ENCODE data around the gene SOX6. TPM values are rescaled to one million over a fixed set of nuclear protein-coding genes. Genes with fewer than 3 reads are reported as not detected.

Gene SOX6
- total RNA-seq, 1 experiment from 2014 or later, result 0.21 TPM

DNA sequence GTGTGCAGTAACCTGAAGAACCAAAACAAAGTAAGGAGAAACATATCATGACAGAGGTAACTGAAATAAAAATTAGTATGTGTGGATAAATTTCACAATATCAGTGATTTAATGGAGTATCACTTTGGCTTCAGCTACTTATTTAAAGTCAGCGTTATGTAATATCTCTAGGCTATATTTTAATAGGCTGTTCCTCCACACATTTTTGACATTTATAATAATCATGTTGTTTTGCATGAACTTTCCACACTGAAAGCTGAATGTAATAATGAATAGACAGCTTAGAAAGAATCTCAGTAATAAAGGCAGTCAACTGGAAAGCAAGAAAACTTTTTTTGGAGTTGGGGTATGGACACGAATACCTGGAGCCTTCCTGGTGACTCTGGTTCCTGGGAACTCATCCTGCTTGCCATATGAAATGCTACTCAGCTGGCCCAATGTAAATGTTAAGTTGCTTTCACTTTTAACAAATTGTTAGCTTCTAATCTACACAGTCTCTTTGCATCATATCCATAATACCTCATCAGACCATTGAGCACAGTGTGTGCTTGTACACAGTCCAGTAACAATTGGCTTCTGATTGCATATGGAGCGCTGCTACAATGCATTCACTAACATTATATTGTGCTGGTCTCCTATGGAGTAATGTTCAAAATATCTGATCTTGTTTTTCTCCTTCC lies 257.7 kb downstream of the SOX6 start:
- CTCF ChIA-PET, result no interaction called here
- intact Hi-C loops (cut with micrococcal nuclease; ENCODE audit: unreplicated experiment), result no loop called here
- no TSS peak for BruUV-seq (replicated peaks)
- no peaks in the 10 kb centered on the region for H3K36me3 ChIP-seq (ENCODE audit: control insufficient read depth, insufficient read depth, low read length)
- ATAC-seq (no peak), DNase-seq (ENCODE audit: low read depth, low spot score) (no peak)
- TF ChIP-seq SIN3A (IDR thresholded peaks at IDR 0.05; ENCODE audit: borderline replicate concordance, insufficient read depth, low read depth, low read length) (no peak), POLR2AphosphoS5 (IDR thresholded peaks at IDR 0.05; ENCODE audit: low read depth, low read length) (no peak), TCF7L2 (IDR thresholded peaks at IDR 0.05; ENCODE audit: low read depth, low read length) (no peak)
- TF ChIP-seq, protein P1, sequence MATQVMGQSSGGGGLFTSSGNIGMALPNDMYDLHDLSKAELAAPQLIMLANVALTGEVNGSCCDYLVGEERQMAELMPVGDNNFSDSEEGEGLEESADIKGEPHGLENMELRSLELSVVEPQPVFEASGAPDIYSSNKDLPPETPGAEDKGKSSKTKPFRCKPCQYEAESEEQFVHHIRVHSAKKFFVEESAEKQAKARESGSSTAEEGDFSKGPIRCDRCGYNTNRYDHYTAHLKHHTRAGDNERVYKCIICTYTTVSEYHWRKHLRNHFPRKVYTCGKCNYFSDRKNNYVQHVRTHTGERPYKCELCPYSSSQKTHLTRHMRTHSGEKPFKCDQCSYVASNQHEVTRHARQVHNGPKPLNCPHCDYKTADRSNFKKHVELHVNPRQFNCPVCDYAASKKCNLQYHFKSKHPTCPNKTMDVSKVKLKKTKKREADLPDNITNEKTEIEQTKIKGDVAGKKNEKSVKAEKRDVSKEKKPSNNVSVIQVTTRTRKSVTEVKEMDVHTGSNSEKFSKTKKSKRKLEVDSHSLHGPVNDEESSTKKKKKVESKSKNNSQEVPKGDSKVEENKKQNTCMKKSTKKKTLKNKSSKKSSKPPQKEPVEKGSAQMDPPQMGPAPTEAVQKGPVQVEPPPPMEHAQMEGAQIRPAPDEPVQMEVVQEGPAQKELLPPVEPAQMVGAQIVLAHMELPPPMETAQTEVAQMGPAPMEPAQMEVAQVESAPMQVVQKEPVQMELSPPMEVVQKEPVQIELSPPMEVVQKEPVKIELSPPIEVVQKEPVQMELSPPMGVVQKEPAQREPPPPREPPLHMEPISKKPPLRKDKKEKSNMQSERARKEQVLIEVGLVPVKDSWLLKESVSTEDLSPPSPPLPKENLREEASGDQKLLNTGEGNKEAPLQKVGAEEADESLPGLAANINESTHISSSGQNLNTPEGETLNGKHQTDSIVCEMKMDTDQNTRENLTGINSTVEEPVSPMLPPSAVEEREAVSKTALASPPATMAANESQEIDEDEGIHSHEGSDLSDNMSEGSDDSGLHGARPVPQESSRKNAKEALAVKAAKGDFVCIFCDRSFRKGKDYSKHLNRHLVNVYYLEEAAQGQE (IDR thresholded peaks at IDR 0.05; ENCODE audit: insufficient read depth in 1 of 2, low read depth in 2 of 2, low read length in 1 of 2), result no peak
- TF ChIP-seq, protein P2, sequence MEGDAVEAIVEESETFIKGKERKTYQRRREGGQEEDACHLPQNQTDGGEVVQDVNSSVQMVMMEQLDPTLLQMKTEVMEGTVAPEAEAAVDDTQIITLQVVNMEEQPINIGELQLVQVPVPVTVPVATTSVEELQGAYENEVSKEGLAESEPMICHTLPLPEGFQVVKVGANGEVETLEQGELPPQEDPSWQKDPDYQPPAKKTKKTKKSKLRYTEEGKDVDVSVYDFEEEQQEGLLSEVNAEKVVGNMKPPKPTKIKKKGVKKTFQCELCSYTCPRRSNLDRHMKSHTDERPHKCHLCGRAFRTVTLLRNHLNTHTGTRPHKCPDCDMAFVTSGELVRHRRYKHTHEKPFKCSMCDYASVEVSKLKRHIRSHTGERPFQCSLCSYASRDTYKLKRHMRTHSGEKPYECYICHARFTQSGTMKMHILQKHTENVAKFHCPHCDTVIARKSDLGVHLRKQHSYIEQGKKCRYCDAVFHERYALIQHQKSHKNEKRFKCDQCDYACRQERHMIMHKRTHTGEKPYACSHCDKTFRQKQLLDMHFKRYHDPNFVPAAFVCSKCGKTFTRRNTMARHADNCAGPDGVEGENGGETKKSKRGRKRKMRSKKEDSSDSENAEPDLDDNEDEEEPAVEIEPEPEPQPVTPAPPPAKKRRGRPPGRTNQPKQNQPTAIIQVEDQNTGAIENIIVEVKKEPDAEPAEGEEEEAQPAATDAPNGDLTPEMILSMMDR (IDR thresholded peaks at IDR 0.05), result no peak
- H3K27ac ChIP-seq (ENCODE audit: low read length), result no peak overlapping the region
- no peaks in the 10 kb centered on the region for H3K9me3 ChIP-seq (ENCODE audit: control insufficient read depth, insufficient read depth, low read depth, low read length)
- H3K27me3 ChIP-seq (ENCODE audit: control insufficient read depth, insufficient read depth, low read length), result no peaks in the 10 kb centered on the region
- in situ Hi-C loops (cut with HindIII; ENCODE audit: low pct_unique_long_range_greater_than_20kb, low sequenced_read_pairs), result no loop called here
- H3K4me1 ChIP-seq (ENCODE audit: control insufficient read depth, insufficient read depth, low read length), result no peaks in the 10 kb centered on the region
- H3K4me3 ChIP-seq (ENCODE audit: low read depth in 2 of 2, low read length in 2 of 2), result no peak overlapping the region
- POLR2A ChIA-PET, result interaction anchor here (0.6 kb wide), 1 partner anchor 666 kb away, joined by 3 read pairs; no protein-coding TSS in a partner anchor

DNA sequence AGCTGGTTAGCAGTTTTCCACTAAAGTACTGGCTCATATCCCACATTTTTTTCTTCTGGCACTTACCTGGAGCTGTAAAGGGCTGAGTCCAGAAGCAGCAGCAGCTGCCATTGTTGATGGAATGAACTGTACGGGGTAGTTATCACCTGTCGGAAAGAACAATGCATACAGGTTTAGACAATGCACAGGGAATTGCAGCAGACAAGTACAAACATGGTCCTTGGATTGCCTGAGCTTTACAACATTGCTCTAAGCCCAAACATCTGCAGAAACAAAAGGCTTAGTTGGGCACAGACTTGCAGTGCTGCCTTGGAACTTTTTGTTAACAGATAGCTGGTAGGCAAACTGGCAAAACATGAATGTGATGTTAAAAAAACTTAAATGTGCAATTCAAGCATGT lies 258.8 kb downstream of the SOX6 start:
- Histone ChIP-seq H3K4me3 (ENCODE audit: low read depth in 2 of 2, low read length in 2 of 2) (no peak overlapping the region), H3K27me3 (ENCODE audit: control insufficient read depth, insufficient read depth, low read length) (no peaks in the 10 kb centered on the region), H3K9me3 (ENCODE audit: control insufficient read depth, insufficient read depth, low read depth, low read length) (no peaks in the 10 kb centered on the region), H3K36me3 (ENCODE audit: control insufficient read depth, insufficient read depth, low read length) (no peaks in the 10 kb centered on the region), H3K27ac (ENCODE audit: low read length) (no peak overlapping the region), H3K4me1 (ENCODE audit: control insufficient read depth, insufficient read depth, low read length) (no peaks in the 10 kb centered on the region)
- POLR2A ChIA-PET, result no interaction called here
- TF ChIP-seq POLR2AphosphoS5 (IDR thresholded peaks at IDR 0.05; ENCODE audit: low read depth, low read length) (no peak), TCF7L2 (IDR thresholded peaks at IDR 0.05; ENCODE audit: low read depth, low read length) (no peak), SIN3A (IDR thresholded peaks at IDR 0.05; ENCODE audit: borderline replicate concordance, insufficient read depth, low read depth, low read length) (no peak)
- TF ChIP-seq, protein P2 (IDR thresholded peaks at IDR 0.05), result no peak
- TF ChIP-seq, protein P1 (IDR thresholded peaks at IDR 0.05; ENCODE audit: insufficient read depth in 1 of 2, low read depth in 2 of 2, low read length in 1 of 2), result no peak
- CTCF ChIA-PET, result no interaction called here
- in situ Hi-C loops (cut with HindIII; ENCODE audit: low pct_unique_long_range_greater_than_20kb, low sequenced_read_pairs) (no loop called here), intact Hi-C loops (cut with micrococcal nuclease; ENCODE audit: unreplicated experiment) (no loop called here)
- ATAC-seq (no peak), DNase-seq (ENCODE audit: low read depth, low spot score) (no peak)
- BruUV-seq (replicated peaks), result no TSS peak
